ENCODE results near the gene WDPCP.
"Not testable (repeated sequence)": the region's sequence is repeated elsewhere in the genome, so short reads cannot be mapped to it uniquely, and the experiment has no call there.

The WDPCP gene

GRCh38 chr2:63422556-63422955 is 165.7 kb downstream of the WDPCP start:
- no peak for DNase-seq (ENCODE audit: low spot score)
- TF ChIP-seq, protein P1, sequence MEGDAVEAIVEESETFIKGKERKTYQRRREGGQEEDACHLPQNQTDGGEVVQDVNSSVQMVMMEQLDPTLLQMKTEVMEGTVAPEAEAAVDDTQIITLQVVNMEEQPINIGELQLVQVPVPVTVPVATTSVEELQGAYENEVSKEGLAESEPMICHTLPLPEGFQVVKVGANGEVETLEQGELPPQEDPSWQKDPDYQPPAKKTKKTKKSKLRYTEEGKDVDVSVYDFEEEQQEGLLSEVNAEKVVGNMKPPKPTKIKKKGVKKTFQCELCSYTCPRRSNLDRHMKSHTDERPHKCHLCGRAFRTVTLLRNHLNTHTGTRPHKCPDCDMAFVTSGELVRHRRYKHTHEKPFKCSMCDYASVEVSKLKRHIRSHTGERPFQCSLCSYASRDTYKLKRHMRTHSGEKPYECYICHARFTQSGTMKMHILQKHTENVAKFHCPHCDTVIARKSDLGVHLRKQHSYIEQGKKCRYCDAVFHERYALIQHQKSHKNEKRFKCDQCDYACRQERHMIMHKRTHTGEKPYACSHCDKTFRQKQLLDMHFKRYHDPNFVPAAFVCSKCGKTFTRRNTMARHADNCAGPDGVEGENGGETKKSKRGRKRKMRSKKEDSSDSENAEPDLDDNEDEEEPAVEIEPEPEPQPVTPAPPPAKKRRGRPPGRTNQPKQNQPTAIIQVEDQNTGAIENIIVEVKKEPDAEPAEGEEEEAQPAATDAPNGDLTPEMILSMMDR (IDR thresholded peaks at IDR 0.05; ENCODE audit: extremely low read depth, missing control alignments), result no peak

- TF ChIP-seq, protein P1 (IDR thresholded peaks at IDR 0.05; ENCODE audit: extremely low read depth, missing control alignments), result no peak
- DNase-seq (ENCODE audit: low spot score), result no peak
Observed at GRCh38 chr2:63408530-63408929, 179.7 kb downstream of the WDPCP start.

- TF ChIP-seq, protein P1 (IDR thresholded peaks at IDR 0.05; ENCODE audit: extremely low read depth, missing control alignments), result no peak
- no peak for DNase-seq (ENCODE audit: low spot score)
Observed at GRCh38 chr2:63406641-63407040, 181.6 kb downstream of the WDPCP start.

DNA sequence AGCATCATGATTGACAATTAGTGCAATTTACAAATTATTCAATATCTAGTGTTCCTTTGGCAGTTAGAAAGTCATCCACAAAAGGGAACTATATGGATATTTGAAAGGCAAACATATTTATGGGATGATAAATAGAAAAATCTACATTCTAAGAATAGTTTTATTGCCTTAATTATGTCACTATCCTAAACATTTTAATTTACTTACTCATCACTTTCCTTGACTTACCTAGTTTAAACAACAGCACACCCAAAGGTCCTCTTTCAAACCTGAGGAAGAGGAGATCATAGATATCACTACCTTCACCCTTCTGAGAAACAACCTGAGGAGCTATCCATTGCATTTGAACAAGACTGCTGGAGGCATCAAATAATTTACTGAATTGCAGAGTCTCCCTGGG is 184.5 kb downstream of the WDPCP start:
- TF ChIP-seq, protein P1 (IDR thresholded peaks at IDR 0.05; ENCODE audit: extremely low read depth, missing control alignments), result no peak
- DNase-seq (ENCODE audit: low spot score), result no peak

DNA sequence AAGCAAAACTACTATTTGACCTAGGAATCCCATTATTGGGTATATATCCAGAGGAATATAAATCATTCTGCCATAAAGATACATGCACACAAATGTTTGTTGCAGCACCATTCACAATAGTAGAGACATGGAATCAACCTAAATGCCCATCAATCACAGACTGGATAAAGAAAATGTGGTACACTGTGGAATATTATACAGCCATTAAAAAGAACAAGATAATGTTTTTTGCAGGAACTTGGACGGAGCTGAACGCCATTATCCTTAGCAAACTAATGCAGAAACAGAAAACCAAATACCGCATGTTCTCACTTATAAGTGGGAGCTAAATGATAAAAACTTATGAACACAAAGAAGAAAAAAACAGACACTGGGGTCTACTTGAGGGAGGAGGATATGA is 185.4 kb downstream of the WDPCP start:
- DNase-seq (ENCODE audit: low spot score), result not testable (repeated sequence)

DNA sequence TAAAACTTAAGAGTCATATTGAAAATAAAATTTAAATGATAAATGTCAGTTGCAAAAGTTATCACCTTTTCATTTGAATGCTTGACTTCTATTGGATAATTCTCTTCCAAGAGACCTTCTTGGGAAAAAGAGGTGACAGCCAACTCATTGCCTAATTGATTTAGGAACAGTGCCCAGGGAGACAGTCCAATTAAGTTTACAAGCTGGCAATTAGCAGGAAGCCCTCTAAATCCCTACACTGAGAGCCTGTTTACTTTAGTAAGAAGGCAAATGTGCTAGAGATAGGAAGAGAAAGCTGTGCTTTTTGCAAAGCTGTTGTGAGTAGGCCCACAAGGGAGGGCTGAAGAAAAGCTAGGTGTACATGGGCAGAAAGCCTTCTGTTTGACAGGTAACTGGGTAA is 189.1 kb downstream of the WDPCP start:
- no peak for DNase-seq (ENCODE audit: low spot score)
- TF ChIP-seq, protein P1 (IDR thresholded peaks at IDR 0.05; ENCODE audit: extremely low read depth, missing control alignments), result no peak

DNA sequence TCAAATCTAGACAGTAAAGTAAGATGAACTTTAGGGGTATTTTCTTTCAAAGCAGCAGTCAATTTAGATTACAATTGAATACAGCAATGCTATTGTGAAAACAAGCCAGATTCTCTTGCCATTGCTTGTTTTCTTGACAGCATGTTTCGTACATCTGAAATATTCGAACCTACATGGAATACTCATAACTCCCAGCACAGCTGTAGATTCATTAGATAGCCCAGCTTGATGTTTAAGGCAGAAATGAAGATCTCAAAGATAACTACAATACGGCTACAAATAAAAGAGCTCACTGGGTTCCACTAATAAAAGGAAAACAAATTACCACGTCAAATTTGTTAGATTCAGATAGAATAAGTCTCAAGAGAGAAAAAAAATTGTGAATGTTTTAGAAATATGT is 208.8 kb downstream of the WDPCP start:
- DNase-seq (ENCODE audit: low spot score), result no peak
- TF ChIP-seq, protein P1 (IDR thresholded peaks at IDR 0.05; ENCODE audit: extremely low read depth, missing control alignments), result no peak

DNA sequence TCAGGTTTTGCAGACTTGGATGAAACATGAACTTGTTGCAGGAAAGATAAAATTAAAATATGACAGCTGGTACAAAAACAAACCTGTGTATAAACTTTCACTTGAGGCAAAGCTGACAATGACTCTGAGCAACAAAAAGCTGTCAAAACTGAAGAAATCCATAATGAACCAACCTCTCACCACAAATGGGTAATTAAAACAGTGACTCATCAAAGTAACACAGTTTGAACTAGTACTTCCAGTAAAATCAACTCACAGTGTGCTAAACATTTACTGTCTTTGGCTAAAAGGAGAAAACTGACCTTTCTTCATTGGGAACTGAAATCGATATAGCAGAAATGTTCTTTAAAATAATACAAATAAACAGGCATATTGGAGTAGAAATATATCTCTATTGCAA is 209.7 kb downstream of the WDPCP start:
- DNase-seq (ENCODE audit: low spot score), result no peak

More for the DNA sequence above, 209.7 kb downstream of the WDPCP start:
- TF ChIP-seq, protein P1 (IDR thresholded peaks at IDR 0.05; ENCODE audit: extremely low read depth, missing control alignments), result no peak

All from GM20000 (cell line).